Esophagus muscularis mucosa (tissue), 4 donors: ENCODE results near the gene TPRN. TPM values are rescaled to one million over a fixed set of nuclear protein-coding genes. Genes with fewer than 3 reads are reported as not detected.

Source experiments
- DNase-seq: peaks from one replicate; pipeline ENCODE4 v3.0.0-alpha.2; 2017; ENCODE audit errors: extremely low spot score
- H3K27ac ChIP-seq, 4 donors: fragments of 200-600 bp; sonication (generic); replicated peaks in 1 of 4; 1 replicate in 3 of 4; 2 replicates in 1 of 4; pipeline ENCODE4 v1.5.1; 2016 to 2019; ENCODE audit warnings: mild to moderate bottlenecking in 1 of 4
- H3K27me3 ChIP-seq, 4 donors: fragments of 200-600 bp; sonication (generic); one replicate each; pipeline versions ENCODE4 v1.5.1 to v1.6.0; 2016 to 2019
- H3K36me3 ChIP-seq, 4 donors: fragments of 200-600 bp; sonication (generic); one replicate each; pipeline ENCODE4 v1.5.1; 2016 to 2019
- H3K4me1 ChIP-seq, 4 donors: fragments of 200-600 bp; sonication (generic); one replicate each; pipeline ENCODE4 v1.5.1; 2016 to 2019
- H3K4me3 ChIP-seq, 4 donors: fragments of 200-600 bp; sonication (generic); 1 replicate in 2 of 4; 2 replicates in 2 of 4; pipeline ENCODE4 v1.5.1; 2016 to 2019; ENCODE audit warnings: mild to moderate bottlenecking in 4 of 4, moderate library complexity in 1 of 4
- H3K9me3 ChIP-seq, 4 donors: fragments of 200-600 bp; sonication (generic); 1 replicate in 3 of 4; 2 replicates in 1 of 4; pipeline ENCODE4 v1.5.1; 2016 to 2019
- CTCF ChIP-seq, 3 experiments: fragments of 200-600 bp in 2 of 3; fragments of 450-650 bp in 1 of 3; sonication (generic) in 2 of 3; IDR thresholded peaks; one replicate each; pipeline ENCODE4 v1.5.1; 2017 to 2019; ENCODE audit warnings: antibody characterized with exemption in 3 of 3, mild to moderate bottlenecking in 2 of 3, moderate library complexity in 1 of 3
- EP300 ChIP-seq: sonication (generic); formaldehyde crosslinking; IDR thresholded peaks from one replicate; pipeline ENCODE4 v1.6.1; 2017; ENCODE audit warnings: antibody characterized with exemption
- POLR2A ChIP-seq: fragments of 450-650 bp; IDR thresholded peaks from one replicate; pipeline ENCODE4 v1.6.1; 2017; ENCODE audit warnings: antibody characterized with exemption, moderate library complexity, mild to moderate bottlenecking, low read depth
- POLR2AphosphoS5 ChIP-seq, 2 donors: sonication (generic); formaldehyde crosslinking; IDR thresholded peaks; one replicate each; pipeline ENCODE4 v1.6.1; 2017; ENCODE audit warnings: antibody characterized with exemption in 2 of 2
- WGBS: methylation state at CpG from one replicate; pipeline ENCODE4 v1.1.5; 2018; 5-methylcytosine and 5-hydroxymethylcytosine counted together
- intact Hi-C: fragments of 100-400 bp; cut with DNase I; formaldehyde crosslinking; loops from one replicate; pipeline ENCODE4 v1.15.1; 2023
- total RNA-seq, 4 donors: library from RNA; depleted of rRNA; stranded (reverse); fragments of >200 nt; gene quantifications; one replicate each; pipeline versions ENCODE4 v1.1.0 to v1.2.1, GENCODE V29; 2016

TPRN gene
- total RNA-seq, 4 donors from 2014 or later: 4.1 to 12.6 (median 7.7) TPM

DNA sequence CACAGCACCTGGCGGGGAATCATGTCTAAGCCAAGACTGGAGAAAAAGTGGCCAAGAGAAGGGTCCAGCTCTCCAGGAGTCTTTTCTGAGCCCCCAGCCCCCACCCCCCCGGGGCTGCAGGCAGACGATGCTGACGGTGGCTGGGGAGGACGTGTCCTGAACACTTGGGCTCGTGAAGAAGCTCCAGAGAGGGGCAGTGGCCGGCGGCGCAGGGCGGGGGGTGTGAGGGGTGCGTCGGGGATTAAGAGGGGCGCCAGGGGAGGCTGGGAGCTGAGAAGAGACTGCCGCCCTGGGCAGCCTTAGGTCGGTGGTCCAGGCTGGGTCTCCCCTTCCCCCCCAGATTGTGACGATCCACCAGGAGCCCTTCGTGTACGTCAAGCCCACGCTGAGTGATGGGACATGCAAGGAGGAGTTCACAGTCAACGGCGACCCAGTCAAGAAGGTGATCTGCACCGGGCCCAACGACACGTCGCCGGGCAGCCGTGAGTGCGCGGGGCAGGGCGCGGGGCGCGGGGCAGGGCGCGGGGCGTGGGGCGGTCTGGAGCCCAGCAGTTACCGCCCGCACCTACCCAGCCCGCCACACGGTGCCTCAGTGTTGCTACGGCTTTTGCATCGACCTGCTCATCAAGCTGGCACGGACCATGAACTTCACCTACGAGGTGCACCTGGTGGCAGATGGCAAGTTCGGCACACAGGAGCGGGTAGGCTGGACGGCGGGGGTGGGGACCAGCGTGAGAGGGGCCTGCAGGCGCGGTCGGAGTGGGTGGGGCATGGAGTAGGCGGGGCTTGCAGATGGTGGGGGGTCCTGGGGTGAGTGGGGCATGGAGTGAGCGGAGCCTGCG, 39.6 kb downstream of the TPRN start:
- Histone ChIP-seq H3K4me3 (no peak overlapping the region), H3K27me3 (peaks cover 0 to 100% (median 95%) of the 10 kb centered on the region in 4 donors), H3K4me1 (peaks cover 21 to 44% (median 36%) of the 10 kb centered on the region in 4 donors), H3K9me3 (no peaks in the 10 kb centered on the region), H3K36me3 (no peaks in the 10 kb centered on the region), H3K27ac (no peak overlapping the region)
- TF ChIP-seq POLR2AphosphoS5 (IDR thresholded peaks at IDR 0.05) (no peak), CTCF (IDR thresholded peaks at IDR 0.05) (no peak), POLR2A (no peak), EP300 (no peak)
- 35% methylated on average over 23 of the region's 56 CpGs for WGBS
- intact Hi-C loops: no loop called here
- DNase-seq: no peak

DNA sequence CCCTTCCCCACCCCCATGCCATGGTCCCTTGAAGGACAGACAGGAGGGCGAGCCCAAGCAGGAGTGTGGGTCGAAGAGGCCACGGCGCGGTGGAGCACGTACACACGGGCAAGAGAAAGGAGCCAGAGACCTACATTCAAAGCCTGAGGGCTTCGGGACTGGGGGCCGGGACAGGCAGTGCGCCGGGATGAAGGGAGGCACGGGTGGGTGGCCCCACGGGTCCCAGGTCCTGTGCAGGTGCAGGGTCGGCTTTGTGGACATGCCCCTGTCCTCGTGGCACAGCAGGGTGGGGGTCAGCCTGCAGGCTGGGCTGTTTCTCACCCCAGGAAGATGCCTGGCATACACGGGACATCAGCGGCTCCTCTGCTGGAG, 40.5 kb downstream of the TPRN start:
- H3K36me3 ChIP-seq: no peaks in the 10 kb centered on the region
- no peak overlapping the region for H3K27ac ChIP-seq
- peaks cover 0 to 100% (median 89%) of the 10 kb centered on the region in 4 donors for H3K27me3 ChIP-seq
- intact Hi-C loops: no loop called here
- H3K4me3 ChIP-seq: no peak overlapping the region
- TF ChIP-seq POLR2AphosphoS5 (IDR thresholded peaks at IDR 0.05): no peak
- no peak for TF ChIP-seq CTCF (IDR thresholded peaks at IDR 0.05)
- no peak for TF ChIP-seq POLR2A
- no peak for TF ChIP-seq EP300
- H3K4me1 ChIP-seq: peaks cover 21 to 44% (median 36%) of the 10 kb centered on the region in 4 donors
- no peaks in the 10 kb centered on the region for H3K9me3 ChIP-seq
- DNase-seq: no peak
- WGBS: 63% methylated on average over 14 of the region's 17 CpGs

GRCh38 chr9:137159105-137160053, 41.2 kb downstream of the TPRN start:
- no peak for DNase-seq
- intact Hi-C loops: no loop called here
- TF ChIP-seq CTCF (IDR thresholded peaks at IDR 0.05) (no peak), POLR2AphosphoS5 (IDR thresholded peaks at IDR 0.05) (no peak), POLR2A (no peak), EP300 (no peak)
- H3K36me3 ChIP-seq: no peaks in the 10 kb centered on the region
- H3K4me3 ChIP-seq: no peak overlapping the region
- no peaks in the 10 kb centered on the region for H3K9me3 ChIP-seq
- peaks cover 21 to 44% (median 36%) of the 10 kb centered on the region in 4 donors for H3K4me1 ChIP-seq
- H3K27me3 ChIP-seq: peaks cover 0 to 100% (median 83%) of the 10 kb centered on the region in 4 donors
- no peak overlapping the region for H3K27ac ChIP-seq
- WGBS: 40% methylated on average over 14 of the region's 14 CpGs

DNA sequence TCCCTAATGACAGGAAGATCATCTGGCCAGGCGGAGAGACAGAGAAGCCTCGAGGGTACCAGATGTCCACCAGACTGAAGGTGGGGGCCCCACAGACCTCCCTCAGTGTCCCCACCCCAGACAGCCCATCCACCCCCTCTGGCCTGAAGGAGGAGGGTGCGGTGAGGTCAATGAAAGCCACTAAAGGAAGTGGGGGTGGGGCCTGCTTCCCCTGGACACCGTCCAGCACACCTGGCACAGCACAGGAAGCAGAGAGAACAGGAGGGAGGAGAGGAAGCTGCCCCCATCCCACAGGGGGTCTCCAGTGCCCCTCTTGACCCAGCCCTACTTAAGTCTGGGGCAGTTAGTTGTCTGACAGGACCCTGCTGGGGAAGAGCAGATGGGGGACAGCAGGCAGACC, 41.9 kb downstream of the TPRN start:
- Histone ChIP-seq H3K9me3 (no peaks in the 10 kb centered on the region), H3K4me1 (peaks cover 21 to 43% (median 35%) of the 10 kb centered on the region in 4 donors), H3K27me3 (peaks cover 0 to 95% (median 75%) of the 10 kb centered on the region in 4 donors), H3K4me3 (no peak overlapping the region), H3K36me3 (no peaks in the 10 kb centered on the region), H3K27ac (no peak overlapping the region)
- intact Hi-C loops: no loop called here
- DNase-seq: no peak
- 46% methylated on average over 2 of the region's 4 CpGs for WGBS
- TF ChIP-seq CTCF (IDR thresholded peaks at IDR 0.05) (no peak), EP300 (no peak), POLR2A (no peak), POLR2AphosphoS5 (IDR thresholded peaks at IDR 0.05) (no peak)
